HG02759 (cell line): ENCODE data around the gene POLR2C.
"Not testable (repeated sequence)": the region's sequence is repeated elsewhere in the genome, so short reads cannot be mapped to it uniquely, and the experiment has no call there.

Source experiments
- ATAC-seq: cut with Tn5 transposase; IDR thresholded peaks from one replicate; pipeline ENCODE4 v1.9.1; 2021; ENCODE audit warnings: mild to moderate bottlenecking, moderate library complexity; ENCODE audit not compliant: unreplicated experiment

Gene POLR2C

DNA sequence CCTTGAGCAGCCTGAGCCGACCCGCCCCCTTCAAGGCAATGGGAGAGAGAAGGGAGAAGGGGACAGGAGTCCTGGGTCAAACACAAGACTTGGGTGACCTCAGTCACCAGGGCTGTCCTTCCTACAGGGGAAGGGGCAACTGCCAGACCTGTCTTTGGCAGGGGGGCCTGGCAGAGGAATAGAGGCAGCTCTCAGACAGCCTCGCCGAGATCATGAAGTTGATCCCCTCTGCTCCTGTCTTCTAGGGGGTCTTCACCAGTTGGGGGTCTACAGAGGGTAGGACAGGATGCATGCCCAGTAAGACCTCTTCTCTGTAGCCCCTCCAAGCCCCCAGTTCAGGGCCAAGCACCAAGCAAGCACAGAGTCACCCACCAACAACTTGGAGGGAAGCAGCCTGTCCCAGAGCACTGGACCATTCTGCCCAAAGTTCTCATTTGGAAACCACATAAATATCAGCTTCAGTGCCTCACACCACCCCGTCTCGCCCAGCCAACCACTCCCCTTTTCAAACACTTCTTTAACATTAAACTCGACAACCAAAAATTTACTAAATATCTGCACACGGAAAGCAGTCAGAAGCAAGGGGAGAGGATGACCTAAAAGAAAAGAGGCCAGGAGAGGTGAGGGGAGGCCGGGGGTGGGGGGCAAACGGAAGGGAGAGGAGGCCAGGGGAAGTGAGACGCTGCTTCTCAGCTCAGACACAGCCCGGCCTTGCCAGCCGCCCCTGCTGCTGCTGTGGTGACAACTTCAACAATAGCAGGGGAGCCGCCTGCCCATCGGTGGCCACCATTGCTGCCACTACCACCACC, 16.1 kb downstream of the POLR2C start:
- no peak for ATAC-seq

DNA sequence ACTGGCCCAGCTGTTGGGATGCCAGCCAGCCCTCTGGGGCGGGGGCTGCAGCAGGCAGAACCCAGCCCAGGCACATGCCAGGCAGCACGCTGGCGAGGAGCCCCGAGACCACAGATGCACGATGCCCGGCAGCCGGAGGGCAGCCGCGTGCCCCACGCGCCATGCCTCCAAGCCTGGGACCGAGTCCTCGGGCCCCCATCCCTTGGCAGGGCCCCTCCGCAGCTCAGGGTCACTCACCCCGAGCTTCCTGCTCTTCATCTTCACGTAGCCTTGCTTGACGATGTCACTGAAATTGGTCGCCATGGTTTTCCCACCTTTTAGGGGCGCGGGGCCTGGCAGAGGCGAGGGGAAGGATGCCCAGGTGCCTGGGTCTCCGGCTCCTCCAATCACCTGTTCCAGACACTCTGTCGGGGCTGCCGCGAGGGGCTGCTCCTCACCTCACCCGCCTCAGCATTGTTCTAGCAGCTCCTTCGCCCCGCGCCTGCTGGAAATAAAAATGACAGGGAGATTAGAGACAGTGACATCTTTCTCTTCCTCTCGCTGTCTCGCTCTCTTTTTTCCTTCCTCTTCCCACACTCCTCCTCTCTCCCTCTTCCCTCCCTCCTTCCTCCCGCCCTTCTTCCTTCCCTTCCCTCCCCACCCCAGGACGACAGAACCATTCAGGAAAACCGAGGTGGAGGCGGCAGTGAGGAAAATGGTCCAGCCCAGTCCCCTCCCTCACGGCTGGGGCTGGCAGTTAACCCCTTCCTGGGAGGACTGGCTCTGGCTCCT, 16.9 kb downstream of the POLR2C start:
- no peak for ATAC-seq

DNA sequence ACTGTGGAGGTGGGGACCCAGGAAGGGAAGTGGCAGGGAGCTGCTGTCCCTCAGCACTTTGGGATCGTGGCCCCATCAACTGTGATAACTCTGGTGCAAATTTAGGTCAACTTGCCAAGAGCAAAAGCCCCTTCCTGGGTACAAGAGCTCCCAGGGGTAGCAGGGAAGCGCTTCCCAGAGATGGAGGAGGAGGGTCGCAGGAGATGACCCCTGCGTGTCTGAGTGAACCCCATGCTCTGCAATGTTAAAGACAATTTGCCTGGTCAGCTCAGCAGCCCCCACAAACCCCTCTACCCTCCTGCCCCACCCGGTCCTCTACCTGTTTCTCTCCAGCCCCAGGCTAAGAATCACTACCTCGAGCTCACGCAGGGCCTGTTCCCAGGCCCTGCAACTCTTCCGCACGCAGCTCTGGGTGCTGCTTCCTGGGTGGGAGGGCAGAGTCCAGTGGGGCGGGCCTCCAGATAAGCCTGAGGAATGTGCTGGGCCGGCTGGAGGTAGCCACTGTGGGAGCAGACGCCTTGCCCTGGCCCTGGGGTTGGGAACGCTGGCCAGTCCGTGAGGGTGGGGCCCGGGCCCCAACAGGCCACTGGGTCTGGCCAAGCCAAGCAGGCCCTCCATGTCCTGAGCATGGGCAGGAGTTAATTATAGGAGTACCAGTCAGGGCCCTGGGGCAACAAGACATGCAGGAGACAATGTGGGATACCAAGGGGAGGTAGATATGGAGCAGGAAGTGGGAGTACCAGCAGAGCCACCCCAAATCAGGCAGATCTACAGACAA, 17.7 kb downstream of the POLR2C start:
- no peak for ATAC-seq

DNA sequence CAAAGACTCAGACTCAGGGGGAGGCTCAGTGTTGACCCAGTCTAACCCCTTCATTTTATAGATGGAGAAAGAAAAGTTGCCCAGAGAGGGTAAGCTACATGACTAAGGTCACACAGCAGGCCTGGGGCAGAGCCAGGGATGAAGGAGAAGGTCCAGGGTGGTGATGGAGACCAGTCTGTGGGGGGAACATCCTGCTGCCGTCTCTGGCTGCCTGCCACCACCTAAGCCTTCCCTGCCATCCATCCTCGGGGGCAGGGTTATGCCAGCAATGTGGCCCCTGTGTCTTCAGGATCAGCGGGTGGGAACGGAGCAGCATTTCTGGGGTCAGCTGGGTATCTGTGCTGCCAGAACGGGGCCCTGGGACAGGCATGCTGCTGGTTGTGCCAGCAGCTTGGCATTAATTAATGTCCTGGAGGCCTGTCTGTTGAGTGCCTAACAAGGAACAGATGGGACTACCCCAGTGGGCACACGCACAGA, 18.3 kb downstream of the POLR2C start:
- ATAC-seq: no peak

DNA sequence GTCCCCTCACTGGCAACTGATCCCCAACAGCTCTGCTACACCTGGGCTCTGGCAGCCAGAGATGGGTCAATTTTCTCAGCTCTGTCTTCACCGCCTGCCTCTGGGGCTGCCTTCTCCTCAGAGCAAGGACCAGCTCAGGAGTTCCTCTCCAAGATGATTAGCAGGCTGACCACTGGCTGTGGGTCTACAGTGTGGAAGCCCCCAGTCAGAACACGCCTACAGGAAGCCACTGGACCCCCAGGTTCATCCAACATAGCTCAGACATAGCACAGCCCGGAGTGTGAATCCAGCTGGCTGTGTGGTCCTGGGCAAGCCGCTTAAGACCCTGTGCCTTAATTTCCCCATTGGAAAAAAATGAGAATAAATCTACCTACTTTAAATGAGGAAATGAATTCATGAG, 18.9 kb downstream of the POLR2C start:
- no peak for ATAC-seq

DNA sequence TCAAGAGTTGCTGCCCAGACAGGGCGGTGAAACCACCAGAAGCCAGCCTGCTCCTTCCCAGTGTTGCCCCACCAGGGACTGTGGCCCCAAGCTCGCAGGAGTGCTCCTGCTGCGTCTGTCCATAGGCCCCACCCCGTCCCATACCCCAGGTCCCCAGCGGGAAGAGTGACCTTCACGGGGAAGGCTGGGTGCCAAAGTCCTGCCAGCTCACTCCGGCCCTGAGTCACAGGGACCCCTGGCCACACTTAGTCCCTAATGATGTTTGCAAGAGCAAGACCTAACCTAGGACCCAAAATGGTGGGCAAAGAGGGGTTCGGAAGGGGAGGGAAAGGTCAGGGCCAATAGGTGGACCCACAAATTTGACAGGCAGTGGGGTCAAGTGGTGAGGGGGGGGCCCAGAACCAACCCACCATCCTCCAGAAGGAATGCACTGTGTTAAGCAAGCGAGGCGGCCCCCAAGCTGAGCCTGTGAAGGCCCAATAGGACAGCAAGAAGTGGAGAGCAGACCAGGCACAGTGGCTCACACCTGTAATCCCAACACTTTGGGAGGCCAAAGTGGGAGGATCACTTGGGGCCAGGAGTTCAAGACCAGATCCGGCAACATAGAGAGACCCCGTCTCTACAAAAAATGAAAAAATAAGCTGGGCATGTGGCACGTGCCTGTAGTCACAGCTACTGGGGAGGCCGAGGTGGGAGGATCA, 20.5 kb downstream of the POLR2C start:
- no peak for ATAC-seq

DNA sequence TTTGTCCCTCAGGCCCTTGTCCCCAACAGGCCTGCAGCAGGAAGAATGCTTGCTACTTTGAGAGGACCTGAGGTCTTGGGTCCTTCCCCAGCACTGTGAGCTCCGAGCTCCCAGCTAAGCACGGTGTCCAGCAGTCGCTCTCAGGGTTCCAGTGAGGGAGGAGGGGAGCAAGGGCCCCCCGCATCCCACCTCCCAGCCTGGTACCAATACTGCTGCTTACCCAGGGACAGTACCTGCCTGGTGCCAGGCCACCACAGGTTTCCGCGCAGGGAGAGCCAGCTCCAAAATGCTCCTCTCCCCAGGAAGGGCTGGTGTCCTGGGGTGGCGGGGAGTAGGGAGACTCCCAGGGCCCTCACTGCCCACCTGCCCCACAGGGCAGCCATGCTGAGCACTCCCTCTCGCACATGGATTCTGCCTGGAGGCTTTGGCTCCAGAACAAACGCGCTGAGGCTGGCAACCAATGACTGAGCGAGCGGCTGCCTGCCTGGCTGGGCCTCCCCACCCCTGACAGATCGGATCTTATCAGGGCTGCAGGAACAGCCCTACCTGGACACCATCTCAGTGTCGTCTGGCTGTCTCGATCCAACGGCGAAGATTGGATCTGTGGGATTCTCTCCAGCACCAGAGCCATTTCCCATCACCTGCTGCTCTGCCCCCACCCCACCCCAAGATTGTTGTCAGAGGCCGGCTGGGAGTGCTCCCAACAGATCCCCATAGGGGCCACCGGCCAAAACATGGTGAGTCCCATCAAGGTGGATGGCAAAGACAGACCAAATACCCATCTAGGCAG, 21.4 kb downstream of the POLR2C start:
- no peak for ATAC-seq

DNA sequence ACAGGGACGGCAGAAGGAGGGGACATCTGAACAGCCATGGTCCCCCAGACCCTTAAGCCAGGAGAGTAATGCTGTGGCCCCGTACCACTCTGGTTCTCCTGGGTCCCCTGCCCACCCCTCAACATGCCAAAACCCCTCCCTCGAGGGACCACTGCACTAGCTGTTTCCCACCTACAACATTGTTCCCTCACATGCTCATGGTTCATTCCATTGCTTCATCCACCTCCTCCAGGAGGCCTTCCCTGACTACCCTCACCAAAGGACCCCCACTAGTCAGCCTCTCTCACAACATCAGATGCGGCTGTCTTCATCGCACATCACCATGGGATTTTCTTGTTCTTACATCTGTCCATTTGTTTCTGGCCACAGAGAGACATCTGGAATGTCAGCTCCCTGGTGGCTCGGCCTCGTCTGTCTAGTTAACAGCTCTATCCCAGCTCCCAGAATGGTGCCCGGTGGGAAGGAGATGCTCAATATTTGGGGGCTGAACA, 22.1 kb downstream of the POLR2C start:
- no peak for ATAC-seq

DNA sequence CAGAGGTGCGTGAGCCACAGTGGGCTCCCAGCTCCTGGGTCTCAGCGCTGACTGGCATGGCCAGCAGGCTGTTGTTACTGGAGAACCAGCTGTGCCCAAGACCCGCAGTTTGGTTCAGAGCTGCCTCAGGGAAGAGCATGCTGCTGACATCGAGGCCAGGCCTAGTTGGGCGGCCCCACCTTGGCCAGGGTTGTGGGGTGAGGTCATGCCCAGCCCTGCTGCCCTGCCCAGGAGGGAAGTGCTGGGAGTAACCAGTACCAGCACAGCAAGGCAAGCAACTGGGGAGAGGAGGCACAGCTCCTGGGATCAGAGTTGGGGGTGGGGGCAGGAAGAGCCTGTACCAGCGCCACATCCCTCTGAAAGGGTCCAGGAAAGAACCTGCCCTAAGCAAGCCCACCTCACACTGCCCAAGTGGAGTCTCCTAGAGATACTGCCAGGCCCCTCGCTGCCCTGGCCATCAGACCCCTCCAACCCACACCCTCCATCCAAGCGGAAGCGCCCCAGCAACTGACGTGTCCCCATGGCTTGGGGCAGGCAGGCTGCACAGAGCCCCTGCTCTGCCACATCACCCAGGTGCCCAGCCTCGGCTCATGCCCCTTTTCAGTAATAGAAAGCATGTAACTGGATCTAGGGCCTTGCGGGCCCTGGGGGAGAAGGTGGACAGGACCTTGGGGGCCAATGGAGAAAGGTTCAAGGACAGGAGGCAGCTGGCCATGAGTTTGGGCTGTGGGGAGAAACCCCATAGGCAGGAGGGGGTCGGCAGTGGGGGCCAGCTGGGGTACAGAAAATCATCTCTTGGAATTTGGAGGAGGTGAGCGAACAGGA, 22.8 kb downstream of the POLR2C start:
- no peak for ATAC-seq

DNA sequence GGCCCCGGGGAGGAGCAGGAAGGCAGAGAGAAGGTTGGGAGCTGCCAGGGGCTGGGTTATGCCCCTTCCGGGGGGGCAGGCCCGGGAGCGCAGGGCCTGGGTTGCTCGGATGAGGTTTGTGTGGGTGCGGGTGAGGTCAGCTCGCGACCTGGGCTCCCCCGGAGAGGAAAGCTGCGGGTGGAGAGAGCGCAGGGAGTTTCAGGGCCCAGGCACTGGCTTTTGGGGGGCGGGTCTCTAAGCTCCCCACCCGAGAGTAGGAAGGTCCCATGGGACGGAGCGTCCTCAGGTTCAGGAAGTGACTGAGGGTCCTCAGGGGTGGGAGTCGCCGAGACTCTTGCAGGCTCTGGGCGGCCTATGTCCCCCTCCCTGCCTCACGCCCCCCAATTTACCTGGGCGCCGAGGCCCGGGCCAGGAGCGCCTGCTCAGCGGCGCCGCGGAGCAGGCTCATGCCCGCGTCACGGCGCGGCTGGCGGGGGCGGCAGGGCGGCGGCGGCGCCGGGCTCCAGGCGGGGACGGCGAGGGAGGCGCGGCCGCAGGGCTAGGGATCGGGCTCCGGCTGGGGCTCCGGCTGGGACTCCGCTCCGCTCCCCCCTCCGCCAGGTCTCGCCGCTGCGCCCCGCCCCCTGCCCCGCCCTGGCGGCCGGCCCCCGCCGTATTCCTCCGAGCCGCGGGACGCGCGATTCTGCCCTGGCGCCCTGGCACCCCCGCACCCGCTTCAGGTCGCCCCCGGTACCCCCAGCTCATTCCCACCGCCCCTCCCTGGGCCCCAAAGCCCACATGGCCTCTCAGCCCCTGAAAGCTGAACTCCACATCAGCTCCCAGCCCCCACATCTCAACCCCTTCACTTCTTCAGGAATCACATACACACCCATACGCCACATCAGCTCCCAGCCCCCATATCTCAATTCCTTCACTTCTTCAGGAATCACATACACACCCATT, 23.7 kb downstream of the POLR2C start, which contains the start of gene DOK4:
Gene DOK4, minus strand, starts transcription at position 578 of the 942 bp plus-strand sequence. CDS start 6,986 bp downstream, outside the sequence.
- peak; percentile 93 for ATAC-seq

DNA sequence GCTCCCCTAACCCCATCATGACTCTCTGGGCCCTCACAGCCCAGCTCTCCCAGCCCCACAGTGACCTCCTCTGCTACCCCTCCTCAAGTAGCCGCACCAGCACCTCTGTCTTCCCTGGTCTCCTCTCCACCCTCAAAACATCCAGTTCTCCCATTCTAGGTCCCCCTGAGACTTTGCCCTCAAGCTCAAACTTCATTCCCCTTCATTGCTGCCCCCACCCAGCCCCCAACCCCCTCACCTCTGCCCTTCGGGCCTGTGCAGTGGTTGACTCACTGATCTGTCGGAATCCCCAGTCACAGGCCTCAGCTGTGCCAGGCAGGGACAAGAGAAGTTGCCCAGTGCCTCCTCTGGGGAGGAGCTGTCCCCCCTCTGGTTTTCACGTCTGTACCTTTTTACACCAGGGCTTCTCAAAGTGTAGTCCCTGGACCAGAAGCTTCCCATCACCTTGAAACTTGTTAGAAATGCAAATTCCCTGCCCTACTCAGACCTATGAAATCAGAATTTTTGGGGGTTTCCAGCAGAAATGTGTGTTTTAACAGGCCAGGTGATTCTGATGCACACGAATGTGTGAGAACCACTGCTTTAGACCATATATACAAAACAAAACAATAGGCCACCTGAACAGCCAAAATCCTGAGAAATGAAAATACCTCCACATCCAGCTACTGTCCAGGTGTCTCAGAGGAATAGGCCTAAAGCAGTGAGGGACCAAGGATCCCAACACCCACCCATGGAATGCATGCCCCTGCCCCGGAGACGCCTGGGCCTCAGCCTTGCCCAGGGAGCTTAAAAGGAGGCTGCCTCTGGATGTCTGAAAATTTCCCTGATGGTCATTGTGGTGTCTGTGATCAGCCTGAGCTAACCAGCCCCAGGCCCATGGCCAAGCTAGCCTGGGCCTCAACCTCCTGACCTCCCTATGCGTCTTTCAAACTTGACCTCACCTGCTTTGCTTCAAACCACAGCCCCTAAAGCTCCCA, 24.7 kb downstream of the POLR2C start:
- ATAC-seq: no peak

DNA sequence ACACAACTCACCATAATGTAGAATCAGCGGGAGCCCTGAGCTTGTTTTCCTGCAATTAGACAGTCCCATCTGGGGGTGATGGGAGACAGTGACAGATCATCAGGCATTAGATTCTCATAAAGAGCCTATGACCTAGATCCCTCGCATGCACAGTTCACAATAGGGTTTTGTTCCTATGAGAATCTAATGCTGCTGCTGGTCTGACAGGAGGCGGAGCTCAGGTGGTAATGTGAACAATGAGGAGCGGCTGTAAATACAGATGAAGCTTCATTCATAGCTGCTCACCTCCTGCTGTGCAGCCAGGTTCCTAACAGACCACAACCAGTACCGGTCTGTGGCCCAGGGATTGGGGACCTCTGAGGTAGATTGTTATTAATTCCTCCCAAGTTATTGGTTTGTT, 26.8 kb downstream of the POLR2C start:
- no peak for ATAC-seq

DNA sequence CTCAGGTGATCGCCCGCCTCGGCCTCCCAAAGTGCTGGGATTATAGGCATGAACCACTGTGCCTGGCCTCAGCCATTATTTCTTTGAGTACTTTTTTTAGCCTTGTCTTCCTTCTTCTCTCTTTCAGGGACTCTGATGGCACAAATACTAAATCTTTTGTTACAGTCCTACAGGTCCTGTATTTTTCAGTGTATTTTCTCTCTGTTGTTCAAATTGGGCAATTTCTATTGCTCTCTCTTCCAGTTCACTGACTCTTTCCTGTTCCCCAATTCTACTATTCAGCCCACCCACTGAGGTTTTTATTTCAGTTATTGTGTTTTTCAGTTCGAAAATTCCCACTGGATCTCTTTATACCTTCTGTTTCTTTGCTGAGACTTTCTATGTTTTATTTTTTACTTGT, 31.3 kb downstream of the POLR2C start:
- ATAC-seq: no peak

DNA sequence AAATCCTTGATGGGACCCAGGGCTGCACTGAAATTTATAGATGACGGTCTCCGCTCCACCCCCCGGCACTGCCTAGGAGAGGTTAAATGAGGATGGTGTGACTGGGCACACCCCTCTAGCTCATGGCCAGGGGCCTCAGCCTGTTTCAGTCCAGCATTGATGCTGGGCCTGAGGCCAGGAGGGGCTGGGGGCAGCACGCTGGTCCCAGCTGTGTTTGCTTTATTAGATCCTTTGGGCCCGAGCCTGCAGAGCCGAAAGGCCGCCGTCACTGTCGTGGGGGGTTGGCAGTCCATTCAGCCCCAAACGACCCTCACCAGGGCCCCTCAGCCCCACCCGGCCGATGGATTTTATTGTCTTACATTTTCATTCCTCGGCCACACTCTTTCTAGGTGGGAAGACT, 34.6 kb downstream of the POLR2C start:
- no peak for ATAC-seq

DNA sequence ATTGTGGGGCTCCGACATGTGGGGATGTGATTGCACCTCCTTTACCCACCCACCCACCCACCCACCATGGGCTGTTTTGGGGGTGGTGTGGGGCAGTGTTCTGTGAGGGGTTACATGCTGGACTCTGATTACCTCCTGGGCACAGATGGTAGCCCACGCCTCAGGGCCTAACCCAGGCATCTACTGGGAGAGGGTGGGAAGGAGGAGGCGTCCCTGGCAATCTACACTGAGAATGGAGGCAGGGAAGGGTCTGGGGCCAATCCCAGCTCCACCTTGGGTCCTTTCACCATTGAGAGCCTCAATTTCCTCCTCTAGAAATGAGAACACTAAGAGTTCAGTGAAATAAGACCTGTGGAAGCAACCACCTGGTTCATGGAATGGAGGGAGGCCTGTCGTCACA, 35.6 kb downstream of the POLR2C start:
- no peak for ATAC-seq

DNA sequence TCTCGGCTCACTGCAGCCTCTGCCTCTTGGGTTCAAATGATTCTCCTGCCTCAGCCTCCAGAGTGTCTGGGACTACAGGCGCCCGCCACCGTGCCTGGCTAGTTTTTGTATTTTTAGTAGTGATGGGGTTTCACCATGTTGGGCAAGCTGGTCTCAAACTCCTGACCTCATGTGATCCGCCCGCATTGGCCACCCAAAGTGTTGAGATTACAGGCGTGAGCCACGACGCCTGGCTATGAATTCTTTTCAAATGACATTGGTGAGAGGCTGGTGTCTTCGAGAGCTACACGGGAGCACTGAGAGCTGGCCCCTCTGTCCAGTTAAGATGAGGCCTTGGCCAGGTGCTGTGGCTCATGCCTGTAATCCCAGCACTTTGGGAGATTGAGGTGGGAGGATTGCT, 37.5 kb downstream of the POLR2C start:
- not testable (repeated sequence) for ATAC-seq
